ENCODE measurements around the gene PFKL.

DNA sequence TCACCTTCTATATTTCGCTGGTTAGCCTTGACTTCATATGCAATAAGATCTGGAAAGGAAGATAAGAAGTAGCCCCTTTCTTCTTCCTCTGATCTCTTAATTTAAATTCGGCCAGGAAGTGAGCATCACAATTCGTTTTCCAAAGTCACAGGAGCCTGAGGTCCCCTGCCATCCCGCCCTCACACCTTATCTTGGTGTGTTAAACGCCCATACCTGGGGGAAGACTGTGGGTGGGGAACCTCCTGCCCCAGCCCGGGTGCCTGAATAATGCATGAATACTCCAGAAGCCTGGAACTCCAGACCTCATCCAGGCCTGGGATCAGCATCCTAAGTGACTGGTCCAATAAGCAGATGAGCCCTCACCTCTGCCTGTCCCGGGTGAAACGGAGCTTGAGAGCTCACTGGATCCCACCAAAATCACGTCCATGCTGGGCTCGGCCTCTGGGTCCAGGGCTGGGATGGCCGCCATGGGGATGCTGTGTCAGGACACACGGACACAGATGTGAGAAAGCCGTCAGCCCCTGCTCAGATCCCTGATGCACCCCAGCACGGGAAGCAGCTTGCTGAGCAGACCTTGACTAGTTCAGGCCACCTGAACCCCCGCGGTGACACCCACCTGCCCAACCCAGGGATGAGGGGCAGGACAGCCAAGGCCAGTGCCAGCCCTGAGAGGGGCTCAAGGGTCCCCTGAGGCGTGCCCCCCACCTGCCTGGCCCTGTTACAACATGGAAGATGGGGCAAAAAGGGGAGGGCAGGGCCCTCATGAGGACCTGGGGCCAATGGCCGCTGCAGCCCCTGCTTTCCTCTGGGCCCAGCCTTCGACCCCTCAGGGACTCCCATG, 38.8 kb upstream of the PFKL start:
- TF ChIP-seq EZH2 (IDR thresholded peaks at IDR 0.05; ENCODE audit: low read depth, unreplicated experiment) (no peak), NANOG (IDR thresholded peaks at IDR 0.05; ENCODE audit: borderline replicate concordance) (no peak), EZH2phosphoT487 (IDR thresholded peaks at IDR 0.05; ENCODE audit: unreplicated experiment) (no peak), POLR2AphosphoS5 (IDR thresholded peaks at IDR 0.05; ENCODE audit: low read depth) (no peak), JUNB (IDR thresholded peaks at IDR 0.05; ENCODE audit: unreplicated experiment) (no peak), ZNF331 (CRISPR knock-in tag; IDR thresholded peaks at IDR 0.05; ENCODE audit: low read depth) (no peak)
- TF ChIP-seq, protein P1, sequence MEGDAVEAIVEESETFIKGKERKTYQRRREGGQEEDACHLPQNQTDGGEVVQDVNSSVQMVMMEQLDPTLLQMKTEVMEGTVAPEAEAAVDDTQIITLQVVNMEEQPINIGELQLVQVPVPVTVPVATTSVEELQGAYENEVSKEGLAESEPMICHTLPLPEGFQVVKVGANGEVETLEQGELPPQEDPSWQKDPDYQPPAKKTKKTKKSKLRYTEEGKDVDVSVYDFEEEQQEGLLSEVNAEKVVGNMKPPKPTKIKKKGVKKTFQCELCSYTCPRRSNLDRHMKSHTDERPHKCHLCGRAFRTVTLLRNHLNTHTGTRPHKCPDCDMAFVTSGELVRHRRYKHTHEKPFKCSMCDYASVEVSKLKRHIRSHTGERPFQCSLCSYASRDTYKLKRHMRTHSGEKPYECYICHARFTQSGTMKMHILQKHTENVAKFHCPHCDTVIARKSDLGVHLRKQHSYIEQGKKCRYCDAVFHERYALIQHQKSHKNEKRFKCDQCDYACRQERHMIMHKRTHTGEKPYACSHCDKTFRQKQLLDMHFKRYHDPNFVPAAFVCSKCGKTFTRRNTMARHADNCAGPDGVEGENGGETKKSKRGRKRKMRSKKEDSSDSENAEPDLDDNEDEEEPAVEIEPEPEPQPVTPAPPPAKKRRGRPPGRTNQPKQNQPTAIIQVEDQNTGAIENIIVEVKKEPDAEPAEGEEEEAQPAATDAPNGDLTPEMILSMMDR (conservative IDR thresholded peaks at IDR 0.05; ENCODE audit: low read depth in 2 of 2): no peak
- TF ChIP-seq, protein P2, sequence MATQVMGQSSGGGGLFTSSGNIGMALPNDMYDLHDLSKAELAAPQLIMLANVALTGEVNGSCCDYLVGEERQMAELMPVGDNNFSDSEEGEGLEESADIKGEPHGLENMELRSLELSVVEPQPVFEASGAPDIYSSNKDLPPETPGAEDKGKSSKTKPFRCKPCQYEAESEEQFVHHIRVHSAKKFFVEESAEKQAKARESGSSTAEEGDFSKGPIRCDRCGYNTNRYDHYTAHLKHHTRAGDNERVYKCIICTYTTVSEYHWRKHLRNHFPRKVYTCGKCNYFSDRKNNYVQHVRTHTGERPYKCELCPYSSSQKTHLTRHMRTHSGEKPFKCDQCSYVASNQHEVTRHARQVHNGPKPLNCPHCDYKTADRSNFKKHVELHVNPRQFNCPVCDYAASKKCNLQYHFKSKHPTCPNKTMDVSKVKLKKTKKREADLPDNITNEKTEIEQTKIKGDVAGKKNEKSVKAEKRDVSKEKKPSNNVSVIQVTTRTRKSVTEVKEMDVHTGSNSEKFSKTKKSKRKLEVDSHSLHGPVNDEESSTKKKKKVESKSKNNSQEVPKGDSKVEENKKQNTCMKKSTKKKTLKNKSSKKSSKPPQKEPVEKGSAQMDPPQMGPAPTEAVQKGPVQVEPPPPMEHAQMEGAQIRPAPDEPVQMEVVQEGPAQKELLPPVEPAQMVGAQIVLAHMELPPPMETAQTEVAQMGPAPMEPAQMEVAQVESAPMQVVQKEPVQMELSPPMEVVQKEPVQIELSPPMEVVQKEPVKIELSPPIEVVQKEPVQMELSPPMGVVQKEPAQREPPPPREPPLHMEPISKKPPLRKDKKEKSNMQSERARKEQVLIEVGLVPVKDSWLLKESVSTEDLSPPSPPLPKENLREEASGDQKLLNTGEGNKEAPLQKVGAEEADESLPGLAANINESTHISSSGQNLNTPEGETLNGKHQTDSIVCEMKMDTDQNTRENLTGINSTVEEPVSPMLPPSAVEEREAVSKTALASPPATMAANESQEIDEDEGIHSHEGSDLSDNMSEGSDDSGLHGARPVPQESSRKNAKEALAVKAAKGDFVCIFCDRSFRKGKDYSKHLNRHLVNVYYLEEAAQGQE (IDR thresholded peaks at IDR 0.05; ENCODE audit: unreplicated experiment): no peak
- TF ChIP-seq, protein P3, sequence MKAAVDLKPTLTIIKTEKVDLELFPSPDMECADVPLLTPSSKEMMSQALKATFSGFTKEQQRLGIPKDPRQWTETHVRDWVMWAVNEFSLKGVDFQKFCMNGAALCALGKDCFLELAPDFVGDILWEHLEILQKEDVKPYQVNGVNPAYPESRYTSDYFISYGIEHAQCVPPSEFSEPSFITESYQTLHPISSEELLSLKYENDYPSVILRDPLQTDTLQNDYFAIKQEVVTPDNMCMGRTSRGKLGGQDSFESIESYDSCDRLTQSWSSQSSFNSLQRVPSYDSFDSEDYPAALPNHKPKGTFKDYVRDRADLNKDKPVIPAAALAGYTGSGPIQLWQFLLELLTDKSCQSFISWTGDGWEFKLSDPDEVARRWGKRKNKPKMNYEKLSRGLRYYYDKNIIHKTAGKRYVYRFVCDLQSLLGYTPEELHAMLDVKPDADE (IDR thresholded peaks at IDR 0.05): no peak
